GM12872 (cell line): ENCODE data around the gene DYSF.

Experiments used
- TF ChIP-seq, protein P1 (sequence below): IDR thresholded peaks from 3 replicates; pipeline ENCODE4 v1.5.1; 2011; ENCODE audit warnings: low read depth, mild to moderate bottlenecking, low read length, moderate library complexity; ENCODE audit not compliant: insufficient read depth

The DYSF gene

DNA sequence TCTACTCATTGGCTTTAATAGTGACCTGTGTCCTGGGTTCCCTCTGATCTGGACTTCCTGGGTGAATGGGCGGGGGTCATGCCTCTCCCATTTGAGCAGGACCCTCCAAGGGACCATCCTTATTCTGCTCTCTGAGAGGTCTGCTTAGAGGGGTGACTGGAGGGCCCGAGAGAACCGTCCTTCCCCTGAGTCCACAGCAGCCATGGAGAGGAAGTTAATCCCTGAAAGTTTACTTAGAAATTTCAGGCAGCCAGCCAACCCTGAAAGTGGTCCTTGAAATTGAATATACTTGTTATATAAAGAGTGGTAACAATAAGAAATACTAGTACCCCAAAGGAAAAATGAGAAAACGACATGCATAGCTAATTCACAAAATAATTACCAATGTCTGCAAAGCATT lies 226.1 kb downstream of the DYSF start:
- TF ChIP-seq, protein P1, sequence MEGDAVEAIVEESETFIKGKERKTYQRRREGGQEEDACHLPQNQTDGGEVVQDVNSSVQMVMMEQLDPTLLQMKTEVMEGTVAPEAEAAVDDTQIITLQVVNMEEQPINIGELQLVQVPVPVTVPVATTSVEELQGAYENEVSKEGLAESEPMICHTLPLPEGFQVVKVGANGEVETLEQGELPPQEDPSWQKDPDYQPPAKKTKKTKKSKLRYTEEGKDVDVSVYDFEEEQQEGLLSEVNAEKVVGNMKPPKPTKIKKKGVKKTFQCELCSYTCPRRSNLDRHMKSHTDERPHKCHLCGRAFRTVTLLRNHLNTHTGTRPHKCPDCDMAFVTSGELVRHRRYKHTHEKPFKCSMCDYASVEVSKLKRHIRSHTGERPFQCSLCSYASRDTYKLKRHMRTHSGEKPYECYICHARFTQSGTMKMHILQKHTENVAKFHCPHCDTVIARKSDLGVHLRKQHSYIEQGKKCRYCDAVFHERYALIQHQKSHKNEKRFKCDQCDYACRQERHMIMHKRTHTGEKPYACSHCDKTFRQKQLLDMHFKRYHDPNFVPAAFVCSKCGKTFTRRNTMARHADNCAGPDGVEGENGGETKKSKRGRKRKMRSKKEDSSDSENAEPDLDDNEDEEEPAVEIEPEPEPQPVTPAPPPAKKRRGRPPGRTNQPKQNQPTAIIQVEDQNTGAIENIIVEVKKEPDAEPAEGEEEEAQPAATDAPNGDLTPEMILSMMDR, result no peak

DNA sequence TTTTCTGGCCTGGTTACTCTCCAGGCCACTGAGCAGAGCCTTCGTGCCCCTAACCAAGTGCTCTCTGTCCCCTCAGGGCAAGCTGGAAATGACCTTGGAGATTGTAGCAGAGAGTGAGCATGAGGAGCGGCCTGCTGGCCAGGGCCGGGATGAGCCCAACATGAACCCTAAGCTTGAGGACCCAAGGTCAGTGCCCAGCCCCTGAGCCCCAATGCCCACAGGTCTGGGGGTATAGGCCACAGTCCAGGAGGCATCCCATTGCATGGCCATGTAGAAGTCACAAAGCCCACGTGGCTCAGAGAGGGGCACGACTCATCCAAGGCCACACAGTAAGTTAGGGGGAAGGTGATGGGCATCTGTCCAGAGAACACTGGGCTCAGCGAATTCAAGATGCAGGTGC lies 227.6 kb downstream of the DYSF start:
- TF ChIP-seq, protein P1, result no peak

DNA sequence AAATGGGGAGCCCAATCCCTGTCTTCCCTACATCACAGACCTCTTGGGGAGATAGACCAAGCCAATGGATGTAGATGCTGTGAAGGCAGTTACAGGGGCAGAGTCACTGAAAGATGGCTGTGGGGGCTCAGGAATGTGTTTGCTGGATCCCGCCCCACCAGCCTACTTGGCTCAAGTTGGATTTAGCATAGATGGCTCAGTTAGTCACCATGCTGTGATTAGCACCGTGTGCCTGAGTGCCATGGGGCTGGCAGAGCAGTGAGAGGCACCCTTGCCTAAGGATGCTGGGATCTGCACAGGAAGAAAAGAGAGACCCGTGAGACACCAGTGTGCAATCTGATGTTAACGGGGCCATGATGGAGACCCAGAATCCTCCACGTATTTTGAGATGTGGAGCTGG lies 228.3 kb downstream of the DYSF start:
- TF ChIP-seq, protein P1, result no peak

DNA sequence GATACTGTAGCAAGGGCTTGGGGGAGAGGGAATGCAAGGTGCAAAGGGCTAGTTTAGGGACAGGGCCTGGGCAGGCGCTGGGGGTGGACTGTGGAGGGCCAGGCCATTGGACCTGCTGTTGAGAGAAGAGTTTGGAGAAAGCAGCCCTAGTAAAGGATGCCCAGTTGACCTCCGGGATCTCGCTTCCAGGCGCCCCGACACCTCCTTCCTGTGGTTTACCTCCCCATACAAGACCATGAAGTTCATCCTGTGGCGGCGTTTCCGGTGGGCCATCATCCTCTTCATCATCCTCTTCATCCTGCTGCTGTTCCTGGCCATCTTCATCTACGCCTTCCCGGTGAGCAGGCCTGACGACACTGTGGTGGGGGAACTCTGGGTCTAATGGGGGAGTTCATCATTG lies 229.0 kb downstream of the DYSF start:
- TF ChIP-seq, protein P1, result no peak

DNA sequence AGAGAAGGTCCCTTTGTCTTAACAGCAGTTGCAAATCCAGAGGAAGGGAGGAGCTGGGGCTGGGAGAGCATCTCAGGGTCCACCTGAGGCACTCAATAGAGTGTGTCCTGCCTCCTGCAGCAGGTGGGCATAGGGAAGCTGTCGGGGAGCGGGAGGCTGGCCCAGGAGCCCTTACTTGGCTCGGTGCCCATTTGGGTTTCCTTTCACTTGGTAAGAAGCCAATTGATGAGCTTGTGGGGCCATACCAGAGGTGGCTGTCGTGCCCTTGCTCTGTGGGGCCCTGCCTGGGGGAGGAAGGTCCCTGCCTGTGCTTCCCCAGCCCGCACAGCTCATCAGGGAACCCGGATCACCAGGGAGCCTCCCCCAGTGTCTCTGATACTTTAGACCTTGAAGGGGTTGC lies 229.7 kb downstream of the DYSF start:
- TF ChIP-seq, protein P1, result no peak

DNA sequence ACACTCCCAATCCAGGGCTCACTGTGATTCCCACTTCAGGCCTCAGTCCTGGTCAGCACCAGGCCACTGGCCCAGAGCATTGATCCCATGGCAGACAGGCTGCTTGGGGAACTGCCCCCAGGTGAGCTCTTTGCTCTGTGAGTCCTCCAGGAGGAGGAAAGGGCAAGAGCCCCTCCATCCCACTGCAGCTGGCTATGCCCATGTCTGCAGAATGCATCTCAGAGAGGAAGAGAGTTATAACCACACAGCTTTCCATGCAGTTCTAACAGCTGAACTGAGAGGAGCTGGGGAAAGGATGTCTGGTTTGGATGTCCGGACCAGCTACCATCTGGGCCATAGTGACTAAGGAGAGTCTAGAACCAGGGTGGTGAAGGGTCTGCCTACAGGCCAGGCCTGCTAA lies 230.3 kb downstream of the DYSF start:
- TF ChIP-seq, protein P1, result no peak

DNA sequence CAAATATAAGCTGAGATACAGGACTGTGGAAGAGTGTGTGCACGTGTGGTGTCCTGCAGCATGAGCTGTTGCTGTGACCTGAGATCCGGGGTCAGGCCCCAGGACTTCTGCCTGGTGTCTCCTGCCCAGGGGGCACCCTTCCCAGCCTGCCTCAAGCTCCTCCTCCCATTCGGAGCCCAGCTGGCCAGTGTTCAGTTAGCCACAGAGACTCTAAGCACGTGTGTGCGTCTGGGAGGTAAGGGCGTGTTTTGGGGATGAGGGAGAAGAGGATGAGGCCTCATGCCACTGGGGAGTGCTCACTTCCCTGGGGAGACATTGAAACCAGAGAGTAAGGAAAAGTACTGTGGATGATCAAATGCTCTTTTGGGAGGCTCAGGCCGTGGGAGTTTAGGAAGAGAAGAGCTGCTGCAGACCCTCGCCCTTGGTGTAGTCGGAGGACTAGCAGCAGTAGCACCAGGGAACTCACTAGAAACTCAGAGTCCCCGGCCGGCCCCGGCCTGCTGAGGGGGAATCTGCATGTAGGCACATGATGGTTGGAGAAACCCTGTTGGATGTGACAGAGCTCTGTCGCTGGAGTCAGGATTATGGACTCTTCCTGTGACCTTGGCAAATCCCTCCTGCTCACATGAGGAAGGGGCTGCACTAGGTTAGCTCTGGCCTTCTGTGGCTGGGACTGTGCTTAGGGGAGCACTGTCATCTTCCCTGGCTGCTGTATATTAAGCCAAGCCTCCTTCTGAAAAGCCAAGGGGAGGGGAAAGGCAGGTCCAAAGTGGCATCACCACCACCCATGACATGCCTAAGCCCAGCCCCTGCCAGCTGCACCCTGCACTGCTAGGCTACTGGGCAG lies 231.1 kb downstream of the DYSF start:
- TF ChIP-seq, protein P1, result no peak
